Nucleus accumbens (tissue), 56 donors: ENCODE results near the gene ZKSCAN5.
"Not testable (repeated sequence)": the region's sequence is repeated elsewhere in the genome, so short reads cannot be mapped to it uniquely, and the experiment has no call there.

ENCODE experiments used
- DNase-seq, 56 donors: peaks; one replicate each; lab custom pipeline; 2025; lab: John Stamatoyannopoulos, UW

The ZKSCAN5 gene

GRCh38 chr7:99579956-99580777 is 75.7 kb downstream of the ZKSCAN5 start:
- DNase-seq = peak in 42 of 56 donors; percentile 3 to 72 (median 38)

- not testable (repeated sequence) for DNase-seq
These were observed 76.4 kb downstream of the ZKSCAN5 start for GRCh38 chr7:99580778-99581332.
